Dedifferentiated amniotic fluid mesenchymal stem cell (primary cell): Measurements from ENCODE around the gene L1CAM.

Source experiments
- DNase-seq: peaks from one replicate; pipeline ENCODE4 v3.0.0-alpha.2; 2016; ENCODE audit errors: extremely low spot score

Gene L1CAM

DNA sequence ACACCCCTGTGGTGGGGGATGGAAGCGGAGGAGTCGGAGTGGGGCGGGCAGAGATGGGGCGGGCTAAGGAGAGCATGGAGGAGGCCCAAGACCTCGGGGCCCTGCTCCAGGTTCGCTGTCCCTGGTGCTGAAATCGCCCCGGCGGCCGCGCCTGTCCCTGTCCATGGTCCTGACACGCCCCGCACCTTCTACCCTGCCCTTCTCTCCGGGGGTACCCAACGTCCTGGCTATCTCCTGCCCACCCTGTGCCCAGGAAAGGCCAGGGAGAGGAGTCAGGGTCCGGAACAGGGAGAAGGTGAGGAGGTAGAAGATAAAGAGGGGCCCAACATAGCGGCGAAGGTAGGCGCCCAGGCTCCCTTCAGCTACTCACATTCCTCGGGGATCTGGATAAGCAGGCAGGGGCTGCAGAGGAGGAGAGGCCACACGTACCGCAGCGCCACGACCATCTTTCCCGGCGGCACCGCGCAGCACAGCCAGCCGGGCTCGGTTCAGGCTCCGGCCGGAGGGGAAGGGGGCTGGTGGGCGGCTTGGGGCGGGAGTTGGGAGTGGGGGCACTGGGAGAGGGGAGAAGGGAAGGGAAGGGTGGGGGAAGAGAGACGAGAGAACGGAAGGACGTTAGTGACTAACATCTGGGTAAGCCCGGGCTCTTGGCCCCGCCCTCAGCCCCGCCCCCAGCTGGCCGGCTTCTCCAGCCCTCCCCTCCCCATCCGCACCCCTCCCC, 10.4 kb downstream of the L1CAM start:
- no peak for DNase-seq

- no peak for DNase-seq
Observed at GRCh38 chrX:153874366-153875125, 11.4 kb downstream of the L1CAM start.

DNA sequence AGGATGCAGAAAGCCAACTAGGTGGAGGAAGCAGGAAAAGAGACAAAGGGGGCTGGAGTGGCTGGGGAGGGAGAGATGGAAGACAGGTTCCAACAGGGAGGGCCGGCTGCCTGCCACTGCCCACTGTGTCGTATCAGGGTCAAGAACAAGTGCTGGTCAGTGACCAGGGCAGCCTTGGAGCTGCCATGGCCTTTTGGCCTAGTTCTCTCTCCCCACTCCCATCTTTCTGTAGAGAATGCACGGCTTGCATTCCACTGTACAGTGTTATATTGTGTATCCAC, 11.9 kb downstream of the L1CAM start:
- no peak for DNase-seq

DNA sequence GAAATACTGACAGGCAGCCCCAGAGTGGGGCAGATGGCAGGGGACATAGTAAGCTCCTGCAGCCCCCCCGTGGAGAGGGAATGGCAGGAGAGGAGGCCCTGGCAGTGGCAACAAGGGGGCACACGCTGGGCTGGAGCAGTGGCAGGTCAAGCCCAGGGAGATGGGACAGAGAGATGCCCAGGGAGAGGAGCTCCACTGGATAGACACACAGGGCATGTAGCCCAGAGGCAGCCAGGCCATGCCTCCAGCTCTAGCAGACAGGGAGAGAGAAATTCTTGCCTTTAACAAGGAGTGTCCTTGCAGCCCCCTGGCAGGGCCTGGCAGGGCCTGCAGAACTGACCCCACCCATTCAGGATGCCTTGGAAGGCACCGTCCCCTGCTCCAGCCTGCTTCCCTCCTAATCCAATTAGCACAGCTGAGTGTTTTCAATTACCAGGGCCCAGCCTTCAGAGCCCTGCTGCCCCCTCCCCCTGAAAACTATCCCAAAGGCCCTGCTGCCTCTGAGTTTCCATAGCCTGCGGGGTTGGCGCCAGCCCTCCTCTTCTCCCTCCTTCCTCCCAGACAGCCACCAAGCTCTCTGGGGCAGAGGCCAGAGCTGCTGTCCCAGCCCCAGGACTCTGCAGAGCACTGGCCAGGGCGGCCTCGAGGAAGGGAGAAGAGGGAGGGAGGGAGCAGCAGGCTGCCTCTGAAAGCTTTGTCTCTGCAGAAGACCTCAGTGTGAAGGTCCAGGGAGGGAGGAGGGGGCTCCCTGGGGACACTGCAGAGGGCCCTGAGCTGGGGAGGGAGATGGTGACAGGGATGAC, 12.5 kb downstream of the L1CAM start:
- no peak for DNase-seq

GRCh38 chrX:153871946-153872878, 13.8 kb downstream of the L1CAM start:
- DNase-seq: no peak

DNA sequence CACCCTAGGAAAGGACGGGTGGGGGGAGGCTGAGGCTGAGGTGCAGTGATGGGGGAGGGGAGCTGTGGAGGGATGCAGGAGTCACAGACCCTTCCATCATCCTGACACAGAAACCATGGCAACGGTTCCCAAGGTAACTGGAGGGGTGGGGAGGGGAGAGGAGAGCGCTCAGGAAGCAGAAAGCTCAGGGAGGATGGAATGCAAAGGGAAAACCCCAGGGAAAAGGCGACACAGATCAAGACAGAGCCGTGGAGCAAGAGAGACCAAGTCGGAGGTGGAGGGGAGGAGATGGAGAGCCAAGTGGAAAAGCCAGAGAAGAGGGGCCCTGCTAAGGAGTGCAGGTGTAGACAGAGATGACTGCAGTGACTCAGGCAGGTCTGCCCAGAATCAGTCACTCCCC, 14.5 kb downstream of the L1CAM start:
- DNase-seq: no peak

GRCh38 chrX:153870791-153871360, 15.1 kb downstream of the L1CAM start:
- DNase-seq: no peak

DNA sequence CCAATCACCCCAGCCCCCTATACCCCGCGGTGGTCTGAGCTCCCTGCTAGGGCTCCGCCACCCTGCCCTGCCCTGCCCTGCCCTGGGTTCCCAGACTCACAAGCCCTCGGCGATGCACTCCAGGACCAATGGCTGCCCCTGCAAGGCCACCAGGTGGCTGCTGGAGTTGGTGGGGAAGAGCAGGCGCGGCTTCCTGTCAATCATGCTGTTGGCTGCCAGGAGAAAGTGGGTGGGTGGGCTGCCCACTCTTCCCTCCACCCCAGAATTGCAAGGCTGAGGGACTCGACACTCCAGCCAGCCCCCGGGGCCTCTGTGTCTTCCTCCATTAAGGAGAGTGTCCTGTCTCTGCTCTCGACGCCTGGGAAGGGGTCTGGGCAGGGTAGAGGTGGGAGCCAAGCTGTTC, 15.7 kb downstream of the L1CAM start:
- no peak for DNase-seq

DNA sequence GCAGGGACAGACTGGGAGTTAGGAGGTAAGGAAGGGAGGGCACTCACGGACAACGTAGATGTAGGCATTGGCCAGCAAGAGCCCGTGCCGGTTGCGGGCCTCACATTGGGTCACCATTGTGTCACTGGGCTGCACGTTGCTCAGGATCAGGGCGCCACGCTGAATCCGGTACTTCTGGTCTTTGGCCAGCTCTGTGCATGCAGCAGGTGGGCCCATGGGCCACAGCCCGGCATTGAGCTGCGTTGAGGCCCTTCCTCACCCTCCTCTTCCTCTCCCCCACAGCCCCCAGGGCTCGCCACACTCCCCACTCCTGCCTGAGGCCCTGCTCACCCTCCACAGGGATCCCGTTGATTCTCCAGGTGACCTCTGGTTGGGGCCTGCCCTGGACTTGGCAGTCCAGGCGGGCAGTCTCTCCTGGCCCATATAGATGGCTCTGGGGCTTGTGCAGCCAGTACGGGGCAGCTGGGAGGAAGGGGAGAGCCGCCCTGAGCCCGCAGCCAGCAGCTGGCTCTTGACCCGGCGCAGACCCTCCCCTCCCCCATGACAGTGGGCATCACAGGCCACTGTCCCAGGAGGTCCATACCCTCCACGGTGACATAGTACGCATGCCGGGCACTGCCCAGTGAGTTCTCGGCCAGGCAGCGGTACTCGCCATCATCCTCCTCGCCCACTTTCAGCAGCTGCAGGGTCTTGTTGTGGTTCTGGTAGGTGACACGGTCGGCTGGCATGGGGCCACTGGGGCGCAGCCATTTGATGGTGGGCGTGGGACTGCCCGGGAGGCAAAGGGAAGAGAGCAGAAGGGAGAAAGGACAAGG, 16.3 kb downstream of the L1CAM start:
- DNase-seq: no peak

GRCh38 chrX:153868576-153869472, 17.1 kb downstream of the L1CAM start:
- no peak for DNase-seq

DNA sequence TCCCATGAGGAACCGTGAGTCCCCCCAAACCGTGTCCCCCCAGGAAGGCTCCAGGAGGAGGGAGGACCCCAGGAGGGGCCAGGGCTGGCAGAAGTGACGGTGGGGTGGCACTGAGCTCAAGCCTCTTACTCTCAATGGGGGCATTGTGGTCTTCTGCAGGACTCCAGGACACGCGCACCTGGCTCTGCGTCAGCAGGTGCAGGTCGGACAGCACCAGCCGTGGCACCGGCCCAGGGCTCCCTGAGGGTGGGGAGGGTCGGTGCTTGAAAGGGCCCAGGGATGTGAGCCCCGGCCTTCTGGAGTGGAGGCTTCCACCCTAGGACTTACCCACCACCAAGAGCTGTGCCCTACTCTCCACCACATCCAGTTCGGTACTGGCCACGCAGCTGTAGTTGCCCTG, 18.3 kb downstream of the L1CAM start:
- no peak for DNase-seq

- no peak for DNase-seq
Observed at GRCh38 chrX:153867139-153867538, 18.8 kb downstream of the L1CAM start.

DNA sequence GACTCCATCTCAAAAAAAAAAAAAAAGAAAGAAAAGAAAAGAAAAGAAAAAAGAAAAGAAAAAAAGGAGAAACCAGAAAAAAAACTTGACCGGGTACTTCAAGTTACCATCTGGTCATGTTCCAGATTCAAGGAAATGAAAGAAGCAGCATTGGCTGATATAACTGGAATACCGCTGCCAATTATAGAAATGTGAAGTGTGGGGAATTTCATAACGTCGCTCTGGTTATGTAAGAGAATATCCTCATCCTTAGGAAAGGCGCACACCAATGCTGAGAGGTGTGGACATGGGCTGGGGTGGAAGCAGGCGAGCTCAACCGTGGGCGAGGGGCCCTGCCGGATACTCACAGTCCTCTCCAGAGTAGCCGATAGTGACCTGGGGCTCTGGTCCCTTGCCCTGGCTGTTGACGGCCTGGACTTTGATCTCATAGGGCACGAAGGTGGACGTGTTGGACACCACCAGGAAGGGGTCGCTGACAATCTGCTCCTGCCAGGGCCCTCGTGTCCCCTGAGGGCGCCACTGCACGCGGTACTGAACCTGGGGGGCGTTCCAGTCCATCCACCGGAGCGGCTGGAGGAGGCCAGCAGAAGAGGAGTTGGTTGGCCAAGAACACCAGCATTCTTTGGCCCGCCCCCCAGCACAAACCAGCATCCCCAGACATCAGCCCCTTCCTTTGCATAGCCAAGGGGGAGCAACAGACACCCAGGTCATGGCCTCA, 19.5 kb downstream of the L1CAM start:
- DNase-seq: no peak

DNA sequence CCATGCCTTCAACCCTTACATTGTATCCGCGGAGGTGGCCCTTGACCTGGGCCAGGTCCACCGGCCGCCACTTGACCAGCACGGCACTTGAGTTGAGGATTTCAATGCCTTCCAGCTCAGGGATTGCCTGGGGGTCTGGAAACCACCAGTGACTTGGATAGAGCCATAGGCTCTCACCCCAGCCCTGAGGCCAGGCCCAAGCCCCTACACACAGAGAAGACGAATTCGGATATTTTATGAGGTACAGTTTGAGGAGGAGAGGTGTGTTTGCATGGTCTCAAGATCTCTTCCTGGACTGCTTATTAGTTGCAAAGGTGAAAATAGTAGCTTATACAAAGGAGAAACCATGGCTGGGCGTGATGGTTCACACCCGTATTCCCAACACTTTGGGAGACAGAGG, 20.3 kb downstream of the L1CAM start:
- DNase-seq: no peak

DNA sequence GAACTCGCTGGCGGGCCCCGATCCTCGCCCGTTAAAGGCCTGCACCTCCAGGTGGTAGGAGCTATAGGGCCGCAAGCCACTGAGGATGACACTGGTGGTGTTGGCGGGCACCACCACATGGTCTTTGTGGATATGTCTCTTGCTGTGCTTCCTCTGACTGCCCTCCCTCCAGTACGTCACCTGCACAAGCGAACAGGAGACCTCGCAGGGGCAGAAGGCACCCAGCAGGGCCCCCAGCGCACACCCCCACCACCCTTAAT, 20.7 kb downstream of the L1CAM start:
- DNase-seq: no peak

DNA sequence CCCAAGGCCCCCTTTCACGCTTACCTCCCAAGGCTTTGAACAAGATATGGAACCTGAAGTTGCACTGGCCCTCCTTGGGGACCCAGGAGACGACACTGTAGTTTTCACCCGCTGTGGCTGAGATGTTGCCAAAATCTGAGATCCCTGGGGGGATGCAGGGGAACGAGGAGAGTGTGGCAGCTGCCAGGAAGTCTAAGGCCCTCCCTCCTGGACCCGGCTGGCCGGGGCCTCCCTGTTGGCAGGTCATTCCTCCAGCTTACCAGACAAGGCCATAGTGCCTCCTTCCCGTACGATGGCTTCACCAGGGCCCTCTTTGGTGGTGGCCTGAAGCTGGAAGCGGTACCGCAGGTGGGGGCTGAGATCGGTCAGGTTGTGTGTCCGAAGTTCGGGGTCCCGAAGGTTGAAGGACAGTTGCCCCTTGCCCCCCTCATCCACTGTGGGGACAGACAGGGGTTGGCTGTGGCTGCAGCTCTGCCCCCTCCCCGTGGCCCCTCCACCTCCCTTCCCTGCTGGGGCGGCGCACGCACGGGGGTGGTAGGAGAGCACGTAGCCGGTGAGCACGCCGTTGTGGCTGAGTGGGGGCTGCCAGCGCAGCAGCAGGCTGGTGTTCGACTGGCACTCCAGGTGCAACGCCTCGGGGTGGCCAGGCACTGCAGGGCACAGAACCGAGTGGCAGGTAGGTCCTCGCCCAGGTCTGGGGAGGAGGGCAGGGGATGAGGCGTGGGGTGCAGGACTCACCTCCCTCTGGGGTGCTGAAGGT, 21.2 kb downstream of the L1CAM start:
- no peak for DNase-seq

GRCh38 chrX:153864101-153864500, 21.9 kb downstream of the L1CAM start:
- no peak for DNase-seq

GRCh38 chrX:153863251-153863991, 22.6 kb downstream of the L1CAM start:
- no peak for DNase-seq
